ENCODE data around the gene PRIM1.

The PRIM1 gene

DNA sequence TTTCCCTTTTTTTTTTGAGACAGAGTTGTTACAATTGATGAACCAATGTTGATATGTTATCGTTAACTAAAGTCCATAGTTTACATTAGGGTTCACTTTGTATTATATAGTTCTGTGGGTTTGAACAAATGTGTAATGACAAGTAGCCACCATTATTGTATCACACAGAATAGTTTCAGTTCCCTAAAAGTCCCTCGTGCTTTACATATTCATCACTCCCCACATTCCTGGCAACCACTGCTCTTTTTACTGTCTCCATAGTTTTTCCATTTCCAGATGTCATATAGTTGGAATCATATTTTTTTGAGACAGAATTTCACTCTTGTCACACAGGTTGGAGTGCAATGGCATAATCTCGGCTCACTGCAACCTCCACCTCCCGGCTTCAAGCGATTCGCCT, 23.5 kb upstream of the PRIM1 start:
- Histone ChIP-seq H3K4me3 (ENCODE audit: low read depth, low read length) (no peak overlapping the region), H3K36me3 (no peaks in the 10 kb centered on the region), H3K27ac (no peak overlapping the region), H3K27me3 (ENCODE audit: insufficient read depth, low read depth, severe bottlenecking) (no peaks in the 10 kb centered on the region), H3K9me3 (ENCODE audit: severe bottlenecking) (peaks cover 2% of the 10 kb centered on the region)
- no peak for DNase-seq
- TF ChIP-seq, protein P1, sequence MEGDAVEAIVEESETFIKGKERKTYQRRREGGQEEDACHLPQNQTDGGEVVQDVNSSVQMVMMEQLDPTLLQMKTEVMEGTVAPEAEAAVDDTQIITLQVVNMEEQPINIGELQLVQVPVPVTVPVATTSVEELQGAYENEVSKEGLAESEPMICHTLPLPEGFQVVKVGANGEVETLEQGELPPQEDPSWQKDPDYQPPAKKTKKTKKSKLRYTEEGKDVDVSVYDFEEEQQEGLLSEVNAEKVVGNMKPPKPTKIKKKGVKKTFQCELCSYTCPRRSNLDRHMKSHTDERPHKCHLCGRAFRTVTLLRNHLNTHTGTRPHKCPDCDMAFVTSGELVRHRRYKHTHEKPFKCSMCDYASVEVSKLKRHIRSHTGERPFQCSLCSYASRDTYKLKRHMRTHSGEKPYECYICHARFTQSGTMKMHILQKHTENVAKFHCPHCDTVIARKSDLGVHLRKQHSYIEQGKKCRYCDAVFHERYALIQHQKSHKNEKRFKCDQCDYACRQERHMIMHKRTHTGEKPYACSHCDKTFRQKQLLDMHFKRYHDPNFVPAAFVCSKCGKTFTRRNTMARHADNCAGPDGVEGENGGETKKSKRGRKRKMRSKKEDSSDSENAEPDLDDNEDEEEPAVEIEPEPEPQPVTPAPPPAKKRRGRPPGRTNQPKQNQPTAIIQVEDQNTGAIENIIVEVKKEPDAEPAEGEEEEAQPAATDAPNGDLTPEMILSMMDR (IDR thresholded peaks at IDR 0.05; ENCODE audit: low read depth, low read length): no peak

DNA sequence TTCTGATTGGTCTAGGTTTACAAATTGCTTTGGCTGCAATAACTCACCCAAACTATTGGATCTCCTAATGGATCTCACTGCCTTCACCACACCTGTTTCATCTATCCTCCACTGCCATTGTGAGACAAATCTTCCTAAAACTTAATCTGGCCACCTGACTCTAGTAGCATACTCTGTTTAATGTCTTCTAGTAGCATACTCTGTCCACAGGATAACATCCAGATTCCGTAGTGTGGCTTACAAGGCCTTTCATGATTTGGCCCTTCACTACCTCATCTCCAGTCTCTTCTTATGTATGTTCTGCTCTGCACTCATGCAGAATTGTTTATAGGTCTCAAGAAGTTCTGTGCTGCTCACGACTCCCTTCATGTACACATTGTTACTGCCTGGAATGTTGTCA, 21.0 kb upstream of the PRIM1 start:
- H3K27me3 ChIP-seq (ENCODE audit: insufficient read depth, low read depth, severe bottlenecking): no peaks in the 10 kb centered on the region
- peaks cover 2% of the 10 kb centered on the region for H3K9me3 ChIP-seq (ENCODE audit: severe bottlenecking)
- TF ChIP-seq, protein P1 (IDR thresholded peaks at IDR 0.05; ENCODE audit: low read depth, low read length): no peak
- DNase-seq: no peak
- H3K36me3 ChIP-seq: no peaks in the 10 kb centered on the region
- H3K4me3 ChIP-seq (ENCODE audit: low read depth, low read length): no peak overlapping the region
- no peak overlapping the region for H3K27ac ChIP-seq

DNA sequence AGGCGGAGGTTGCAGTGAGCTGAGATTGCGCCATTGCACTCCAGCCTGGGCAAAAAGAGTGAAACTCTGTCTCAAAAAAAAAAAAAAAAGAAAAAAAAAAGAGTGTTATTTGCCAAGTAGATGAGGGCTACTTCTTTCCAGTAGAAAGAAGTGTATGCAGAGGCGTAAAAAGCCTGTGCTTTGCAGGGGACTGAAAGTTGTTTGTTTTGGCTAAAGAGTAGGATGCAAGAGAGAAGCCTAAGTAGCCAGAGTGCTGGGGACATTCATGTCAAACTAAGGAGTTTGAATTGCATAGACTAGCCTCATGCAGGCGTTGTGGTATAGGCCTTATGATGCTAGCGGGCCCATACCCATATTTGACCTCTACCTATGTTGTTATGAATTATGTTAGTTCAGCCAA, 20.5 kb upstream of the PRIM1 start:
- TF ChIP-seq, protein P1 (IDR thresholded peaks at IDR 0.05; ENCODE audit: low read depth, low read length): no peak
- Histone ChIP-seq H3K27me3 (ENCODE audit: insufficient read depth, low read depth, severe bottlenecking) (no peaks in the 10 kb centered on the region), H3K9me3 (ENCODE audit: severe bottlenecking) (peaks cover 2% of the 10 kb centered on the region), H3K27ac (no peak overlapping the region), H3K36me3 (no peaks in the 10 kb centered on the region), H3K4me3 (ENCODE audit: low read depth, low read length) (no peak overlapping the region)
- no peak for DNase-seq

DNA sequence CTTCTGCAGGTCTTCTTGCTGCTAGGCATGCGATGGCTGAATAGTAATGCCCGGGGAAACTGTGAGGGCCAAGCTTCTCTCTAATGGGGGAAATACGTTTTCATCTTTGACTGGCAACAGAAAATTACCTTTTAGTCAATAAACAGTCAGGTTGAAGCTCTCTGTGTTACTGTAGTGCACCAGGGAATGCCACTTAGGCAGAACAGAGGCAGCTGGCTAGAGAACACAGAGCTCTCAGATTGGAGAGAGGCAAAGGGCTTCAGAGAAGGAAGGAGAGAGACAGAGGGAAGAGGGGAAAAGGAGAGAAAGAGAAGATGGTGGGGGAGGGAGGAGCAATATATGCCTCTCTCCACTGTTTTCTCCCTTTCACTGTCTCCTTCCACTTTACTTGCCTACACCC, 17.7 kb upstream of the PRIM1 start:
- no peaks in the 10 kb centered on the region for H3K27me3 ChIP-seq (ENCODE audit: insufficient read depth, low read depth, severe bottlenecking)
- no peaks in the 10 kb centered on the region for H3K9me3 ChIP-seq (ENCODE audit: severe bottlenecking)
- no peak overlapping the region for H3K4me3 ChIP-seq (ENCODE audit: low read depth, low read length)
- H3K36me3 ChIP-seq: no peaks in the 10 kb centered on the region
- H3K27ac ChIP-seq: no peak overlapping the region
- DNase-seq: no peak
- TF ChIP-seq, protein P1 (IDR thresholded peaks at IDR 0.05; ENCODE audit: low read depth, low read length): no peak

DNA sequence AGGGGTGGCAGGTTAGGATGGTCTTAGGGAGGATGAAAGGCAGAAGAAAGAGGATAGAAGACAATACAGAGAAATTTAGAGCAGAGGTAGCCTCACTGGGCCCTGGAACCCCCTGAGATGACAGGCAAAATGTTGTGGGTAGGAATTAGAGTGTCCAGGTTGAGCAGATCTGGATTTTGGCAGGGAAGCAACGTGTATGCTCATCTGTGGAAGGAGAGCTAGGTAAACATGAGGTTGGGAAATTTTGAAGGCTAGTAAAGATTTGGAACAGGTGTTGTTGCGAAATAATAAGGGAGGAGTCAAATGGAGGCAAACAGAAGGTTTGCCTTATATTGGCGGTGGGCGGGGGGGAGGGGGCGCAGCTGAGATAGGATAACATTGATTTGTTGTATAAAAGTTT, 16.3 kb upstream of the PRIM1 start:
- Histone ChIP-seq H3K9me3 (ENCODE audit: severe bottlenecking) (no peaks in the 10 kb centered on the region), H3K36me3 (no peaks in the 10 kb centered on the region), H3K4me3 (ENCODE audit: low read depth, low read length) (no peak overlapping the region), H3K27ac (no peak overlapping the region), H3K27me3 (ENCODE audit: insufficient read depth, low read depth, severe bottlenecking) (no peaks in the 10 kb centered on the region)
- TF ChIP-seq, protein P1 (IDR thresholded peaks at IDR 0.05; ENCODE audit: low read depth, low read length): no peak
- DNase-seq: no peak

DNA sequence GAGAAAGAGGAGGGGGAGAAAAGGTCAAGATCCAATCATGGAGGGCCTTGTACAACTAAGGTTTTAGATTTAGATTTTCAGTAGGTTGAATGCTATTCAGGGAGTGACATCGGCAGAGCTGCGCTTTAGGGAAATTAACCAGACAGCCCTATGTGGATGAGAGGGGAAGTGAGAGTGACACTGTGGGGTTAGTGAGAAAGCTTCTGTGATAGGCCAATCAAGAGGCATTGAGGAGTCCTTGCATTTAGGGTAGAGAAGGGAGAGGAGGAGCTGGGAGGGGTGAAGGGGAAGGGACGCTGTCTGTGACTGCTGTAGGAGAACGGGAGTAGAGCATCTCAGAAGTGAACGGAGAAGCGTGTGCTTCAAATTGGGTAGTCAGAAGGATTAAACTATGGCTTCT, 14.4 kb upstream of the PRIM1 start:
- no peak for DNase-seq
- TF ChIP-seq, protein P1 (IDR thresholded peaks at IDR 0.05; ENCODE audit: low read depth, low read length): no peak
- Histone ChIP-seq H3K27ac (no peak overlapping the region), H3K9me3 (ENCODE audit: severe bottlenecking) (no peaks in the 10 kb centered on the region), H3K36me3 (no peaks in the 10 kb centered on the region), H3K27me3 (ENCODE audit: insufficient read depth, low read depth, severe bottlenecking) (no peaks in the 10 kb centered on the region), H3K4me3 (ENCODE audit: low read depth, low read length) (no peak overlapping the region)
